Liver (tissue), 3 donors: ENCODE measurements around the gene ITGA7.

Experiments used
- CTCF ChIP-seq: fragments of 150-350 bp; IDR thresholded peaks from 2 replicates; pipeline ENCODE4 v1.5.1; 2017; ENCODE audit warnings: improper control_type of control experiment, low read depth, low read length; ENCODE audit not compliant: missing input control
- FOXA2 ChIP-seq: IDR thresholded peaks from 2 replicates; pipeline ENCODE4 v1.6.1; 2016; ENCODE audit warnings: antibody characterized with exemption
- MAX ChIP-seq: IDR thresholded peaks from 2 replicates; pipeline ENCODE4 v1.6.1; 2016; ENCODE audit warnings: antibody characterized with exemption
- RAD21 ChIP-seq, 2 donors: IDR thresholded peaks; 2 replicates each; pipeline ENCODE4 v1.6.1; 2016; ENCODE audit warnings: antibody characterized with exemption in 2 of 2, mild to moderate bottlenecking in 2 of 2
- REST ChIP-seq: IDR thresholded peaks from 2 replicates; pipeline ENCODE4 v1.6.1; 2016; ENCODE audit warnings: antibody characterized with exemption, mild to moderate bottlenecking
- YY1 ChIP-seq: IDR thresholded peaks from 2 replicates; pipeline ENCODE4 v1.6.1; 2016; ENCODE audit warnings: antibody characterized with exemption, mild to moderate bottlenecking
- donor health status: healthy.
- donor health status: healthy.

- no peak for TF ChIP-seq CTCF
- no peak for TF ChIP-seq MAX
- TF ChIP-seq YY1 = no peak
- TF ChIP-seq REST = no peak
- TF ChIP-seq FOXA2 = no peak
- no peak for TF ChIP-seq RAD21 (IDR thresholded peaks at IDR 0.05)
These were observed 35.2 kb upstream of the ITGA7 start, which contains the start of gene GDF11 for GRCh38 chr12:55742719-55743405.
